A549 treated with AZD9567 at 1 μM for 4 hours (cell line): ENCODE results near the gene FOXE1. TPM values are rescaled to one million over a fixed set of nuclear protein-coding genes. Genes with fewer than 3 reads are reported as not detected.

Source experiments
- total RNA-seq: library from RNA; stranded (reverse); fragments of 200-300 nt; extraction: Qiagen RNA extraction; gene quantifications from 5 replicates; pipeline ENCODE4 v1.2.3, GENCODE V29; 2022; ENCODE audit not compliant: insufficient read depth

Gene FOXE1
- 2.4 to 3.7 TPM (median 3.5 TPM) in 5 replicates for total RNA-seq

GRCh38 chr9:97853056-97853843 lies at the start of gene FOXE1:
Gene FOXE1 (plus strand): TSS chr9:97853226. CDS start chr9:97853915, 689 bp downstream.

Other genes starting within 250 kb of the FOXE1 start
- 8.6 to 11.3 TPM (median 10.2 TPM) in 5 replicates for gene TSTD2, start 219.9 kb upstream of the FOXE1 start, total RNA-seq
- 25.1 to 26.5 TPM (median 26.2 TPM) in 5 replicates for gene NCBP1, start 219.4 kb upstream of the FOXE1 start, total RNA-seq
- gene XPA, start 155.9 kb upstream of the FOXE1 start, total RNA-seq: 13.8 to 16.2 TPM (median 14.4 TPM) in 5 replicates
- 12.3 to 15.3 TPM (median 13.0 TPM) in 5 replicates for gene TRMO, start 69.3 kb downstream of the FOXE1 start, total RNA-seq
- gene HEMGN, start 84.9 kb downstream of the FOXE1 start, total RNA-seq: not detected in 5 replicates
- 251 to 282 TPM (median 270 TPM) in 5 replicates for gene ANP32B, start 130.1 kb downstream of the FOXE1 start, total RNA-seq
- 67.7 to 76.3 TPM (median 74.4 TPM) in 5 replicates for gene NANS, start 203.5 kb downstream of the FOXE1 start, total RNA-seq